ENCODE results near the gene HAPLN3.

DNA sequence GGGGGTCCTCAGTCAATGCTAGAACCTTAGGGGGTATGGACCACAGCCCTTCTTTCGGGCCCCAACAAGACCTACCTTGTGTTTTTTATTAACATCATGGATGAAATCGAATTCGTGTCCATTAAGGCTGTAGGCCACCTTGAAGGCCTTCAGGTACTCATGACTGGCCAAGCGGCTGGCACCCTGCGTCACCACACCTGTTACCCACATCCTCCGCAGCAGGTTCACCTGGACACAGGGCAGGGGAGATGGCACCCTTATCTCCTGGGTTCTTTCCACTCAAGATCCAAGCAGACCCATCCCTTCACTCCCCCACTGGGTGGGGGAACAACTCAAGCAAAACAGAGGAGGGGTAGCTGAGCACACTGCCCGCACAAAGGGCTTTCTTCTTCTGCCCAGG is 11.2 kb upstream of the HAPLN3 start:
- TF ChIP-seq, protein P1, sequence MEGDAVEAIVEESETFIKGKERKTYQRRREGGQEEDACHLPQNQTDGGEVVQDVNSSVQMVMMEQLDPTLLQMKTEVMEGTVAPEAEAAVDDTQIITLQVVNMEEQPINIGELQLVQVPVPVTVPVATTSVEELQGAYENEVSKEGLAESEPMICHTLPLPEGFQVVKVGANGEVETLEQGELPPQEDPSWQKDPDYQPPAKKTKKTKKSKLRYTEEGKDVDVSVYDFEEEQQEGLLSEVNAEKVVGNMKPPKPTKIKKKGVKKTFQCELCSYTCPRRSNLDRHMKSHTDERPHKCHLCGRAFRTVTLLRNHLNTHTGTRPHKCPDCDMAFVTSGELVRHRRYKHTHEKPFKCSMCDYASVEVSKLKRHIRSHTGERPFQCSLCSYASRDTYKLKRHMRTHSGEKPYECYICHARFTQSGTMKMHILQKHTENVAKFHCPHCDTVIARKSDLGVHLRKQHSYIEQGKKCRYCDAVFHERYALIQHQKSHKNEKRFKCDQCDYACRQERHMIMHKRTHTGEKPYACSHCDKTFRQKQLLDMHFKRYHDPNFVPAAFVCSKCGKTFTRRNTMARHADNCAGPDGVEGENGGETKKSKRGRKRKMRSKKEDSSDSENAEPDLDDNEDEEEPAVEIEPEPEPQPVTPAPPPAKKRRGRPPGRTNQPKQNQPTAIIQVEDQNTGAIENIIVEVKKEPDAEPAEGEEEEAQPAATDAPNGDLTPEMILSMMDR (conservative IDR thresholded peaks at IDR 0.05): no peak
- no peak for TF ChIP-seq EZH2 (IDR thresholded peaks at IDR 0.05; ENCODE audit: low read depth)
